NCI-H2196 treated with DMSO at 0.1 percent for 48 hours (cell line): ENCODE data around the gene SEC61A1.

ENCODE experiments used
- DNase-seq: peaks from one replicate; lab custom pipeline; 2025; ENCODE audit not compliant: unreplicated experiment; lab: John Stamatoyannopoulos, UW

The SEC61A1 gene

DNA sequence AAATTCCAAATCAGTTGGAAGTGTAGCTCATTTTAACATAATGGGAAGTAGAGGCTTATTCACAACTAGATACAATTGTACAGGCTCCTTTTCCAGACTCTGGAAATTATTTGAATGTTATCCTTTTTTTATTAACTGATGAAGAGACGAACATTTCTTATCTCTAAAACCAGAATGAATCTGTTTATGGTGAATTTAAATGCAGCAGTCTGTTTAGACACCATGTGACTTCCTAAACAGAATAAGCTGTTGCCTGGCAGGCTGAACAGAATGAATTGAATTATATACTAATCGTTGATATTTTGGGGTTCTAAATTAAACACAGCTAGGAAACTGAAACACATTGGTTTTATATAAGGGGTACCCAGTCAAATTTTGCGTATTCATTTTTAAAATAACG is 4.0 kb downstream of the SEC61A1 start:
- DNase-seq: no peak

- no peak for DNase-seq
These were observed 8.5 kb downstream of the SEC61A1 start for GRCh38 chr3:128060473-128061381.

DNA sequence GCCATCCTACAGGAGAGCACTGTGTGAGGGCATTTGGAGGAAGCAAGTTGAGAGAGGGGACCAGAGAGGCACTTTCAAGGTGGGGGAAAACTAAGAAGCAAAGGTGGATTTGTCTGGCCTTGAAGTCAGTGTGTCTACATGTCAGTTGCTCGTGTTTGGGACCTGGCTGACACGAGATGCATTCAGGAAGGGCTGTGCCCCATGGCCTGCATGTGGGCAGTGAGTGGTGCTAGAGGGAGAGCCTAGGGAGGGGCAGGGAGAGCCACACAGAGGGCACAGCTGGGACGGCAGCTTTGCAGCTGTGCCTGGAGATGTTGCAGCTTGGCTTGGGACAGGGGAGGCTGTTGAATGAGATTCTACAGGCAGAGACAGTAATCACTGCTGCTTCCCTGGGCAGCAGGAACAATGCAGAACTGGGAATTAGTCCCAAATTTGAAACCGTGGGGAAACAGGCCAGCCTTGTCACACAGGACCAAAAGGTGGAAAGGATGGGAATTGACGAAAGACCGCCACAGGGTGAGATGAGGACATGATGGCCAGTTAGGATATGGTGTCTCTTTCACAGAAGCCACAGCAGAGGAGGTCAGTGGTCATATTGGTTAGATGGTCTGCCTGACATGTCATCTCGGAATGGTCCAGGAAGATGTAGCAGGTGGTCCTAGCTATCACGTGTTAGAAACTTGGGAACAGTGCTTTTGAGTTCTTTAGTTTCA is 10.0 kb downstream of the SEC61A1 start:
- DNase-seq: no peak

DNA sequence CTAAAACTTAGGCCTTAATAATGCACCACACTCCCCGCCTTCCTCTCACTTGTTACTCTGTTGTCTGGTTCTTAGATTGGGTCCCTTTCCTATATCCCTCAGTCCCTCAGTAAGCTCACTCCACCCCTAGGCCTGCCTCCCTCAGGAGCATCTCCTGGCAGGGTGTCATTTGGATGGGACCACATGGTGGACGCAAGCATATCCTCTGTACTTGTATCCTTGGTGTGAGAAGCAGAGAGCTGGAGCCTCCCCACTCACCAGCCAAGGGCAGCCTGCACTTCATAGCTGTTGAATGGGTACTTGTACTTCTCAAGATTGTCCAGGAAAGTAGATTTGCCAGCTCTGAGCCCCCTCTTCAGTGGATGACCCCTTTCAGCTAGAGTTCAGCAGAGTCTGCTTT is 11.6 kb downstream of the SEC61A1 start:
- DNase-seq: no peak

DNA sequence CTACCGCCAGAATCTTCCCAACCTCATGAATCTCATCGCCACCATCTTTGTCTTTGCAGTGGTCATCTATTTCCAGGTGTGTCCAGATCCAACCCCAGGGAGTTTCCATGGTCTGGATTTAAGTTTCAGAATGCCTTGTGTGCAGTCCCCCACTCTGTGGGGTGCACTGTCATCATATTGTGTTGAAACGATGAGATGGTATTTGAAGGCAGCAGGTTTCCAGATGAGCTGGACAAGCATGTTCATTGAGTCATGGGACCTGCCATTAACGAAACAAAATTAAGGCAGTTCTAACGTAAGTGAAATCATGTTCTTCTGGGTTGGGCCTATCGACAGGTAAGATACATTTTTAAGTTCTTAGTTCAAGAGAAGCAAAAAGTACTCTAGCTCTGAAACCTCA is 12.7 kb downstream of the SEC61A1 start:
- no peak for DNase-seq

- DNase-seq: no peak
These were observed 13.9 kb downstream of the SEC61A1 start for GRCh38 chr3:128066114-128066513.

DNA sequence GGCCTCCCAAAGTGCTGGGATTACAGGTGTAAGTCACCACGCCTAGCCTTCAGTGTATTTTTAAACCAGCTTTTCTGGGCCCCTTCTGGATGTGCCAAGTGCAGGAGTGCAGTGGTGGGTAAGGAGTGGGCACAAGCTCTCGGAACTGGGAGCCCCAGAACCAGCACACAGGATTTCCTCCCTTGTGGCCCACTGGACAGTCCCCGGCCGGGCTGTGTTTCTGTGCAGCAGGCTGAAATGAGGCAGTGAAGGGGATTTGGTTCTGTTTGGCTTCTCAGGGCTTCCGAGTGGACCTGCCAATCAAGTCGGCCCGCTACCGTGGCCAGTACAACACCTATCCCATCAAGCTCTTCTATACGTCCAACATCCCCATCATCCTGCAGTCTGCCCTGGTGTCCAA is 14.4 kb downstream of the SEC61A1 start:
- no peak for DNase-seq

- no peak for DNase-seq
These were observed 15.3 kb downstream of the SEC61A1 start for GRCh38 chr3:128067489-128067888.

DNA sequence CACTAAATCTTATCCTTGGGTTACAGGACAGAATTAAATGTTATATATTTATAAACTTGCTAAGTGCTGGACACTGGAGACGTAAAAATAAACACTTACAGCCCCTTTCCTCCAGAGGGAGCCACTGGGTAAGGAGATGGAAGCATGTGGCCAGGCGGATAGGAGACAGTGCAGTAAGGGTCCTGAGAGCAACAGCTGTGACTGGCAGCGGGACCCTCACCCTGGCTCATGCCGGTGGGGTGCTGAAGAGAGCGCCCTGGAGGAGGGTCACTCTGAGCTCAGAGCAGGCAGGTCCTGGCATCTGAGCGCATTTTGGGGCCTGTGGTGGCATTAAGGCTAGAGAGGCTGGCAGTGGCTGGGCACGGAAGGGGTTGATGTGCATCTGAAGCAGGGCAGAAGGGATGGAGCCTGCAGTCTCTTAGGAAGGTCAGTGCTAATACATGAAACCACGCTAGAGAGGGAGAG is 16.0 kb downstream of the SEC61A1 start:
- DNase-seq: peak; percentile 32

GRCh38 chr3:128069271-128069670 is 17.0 kb downstream of the SEC61A1 start:
- no peak for DNase-seq

DNA sequence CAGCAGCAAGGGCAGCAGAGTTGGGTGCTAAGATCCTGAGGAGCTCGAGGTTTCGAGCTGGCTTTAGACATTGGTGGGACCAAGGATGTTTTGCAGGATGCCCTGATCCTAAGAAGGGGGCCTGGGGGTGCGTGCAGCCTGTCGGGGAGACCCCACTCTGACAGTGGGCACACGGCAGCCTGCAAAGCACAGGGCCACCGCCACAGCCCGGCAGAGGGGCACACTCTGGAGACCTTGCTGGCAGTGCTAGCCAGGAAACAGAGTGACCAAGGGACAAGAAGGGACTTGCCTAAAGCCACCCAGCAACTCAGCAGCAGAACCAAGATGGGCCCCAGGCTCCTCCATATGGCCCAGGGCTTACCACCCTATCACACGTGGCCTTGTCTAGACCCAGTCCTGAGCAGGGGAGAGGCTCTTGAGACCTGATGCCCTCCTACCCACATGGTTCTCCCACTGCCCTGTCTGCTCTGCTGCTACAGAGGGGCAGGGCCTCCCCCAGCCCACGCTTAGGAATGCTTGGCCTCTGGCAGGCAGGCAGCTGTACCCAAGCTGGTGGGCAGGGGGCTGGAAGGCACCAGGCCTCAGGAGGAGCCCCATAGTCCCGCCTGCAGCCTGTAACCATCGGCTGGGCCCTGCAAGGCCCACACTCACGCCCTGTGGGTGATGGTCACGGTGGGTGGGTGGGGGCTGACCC is 18.8 kb downstream of the SEC61A1 start:
- no peak for DNase-seq

DNA sequence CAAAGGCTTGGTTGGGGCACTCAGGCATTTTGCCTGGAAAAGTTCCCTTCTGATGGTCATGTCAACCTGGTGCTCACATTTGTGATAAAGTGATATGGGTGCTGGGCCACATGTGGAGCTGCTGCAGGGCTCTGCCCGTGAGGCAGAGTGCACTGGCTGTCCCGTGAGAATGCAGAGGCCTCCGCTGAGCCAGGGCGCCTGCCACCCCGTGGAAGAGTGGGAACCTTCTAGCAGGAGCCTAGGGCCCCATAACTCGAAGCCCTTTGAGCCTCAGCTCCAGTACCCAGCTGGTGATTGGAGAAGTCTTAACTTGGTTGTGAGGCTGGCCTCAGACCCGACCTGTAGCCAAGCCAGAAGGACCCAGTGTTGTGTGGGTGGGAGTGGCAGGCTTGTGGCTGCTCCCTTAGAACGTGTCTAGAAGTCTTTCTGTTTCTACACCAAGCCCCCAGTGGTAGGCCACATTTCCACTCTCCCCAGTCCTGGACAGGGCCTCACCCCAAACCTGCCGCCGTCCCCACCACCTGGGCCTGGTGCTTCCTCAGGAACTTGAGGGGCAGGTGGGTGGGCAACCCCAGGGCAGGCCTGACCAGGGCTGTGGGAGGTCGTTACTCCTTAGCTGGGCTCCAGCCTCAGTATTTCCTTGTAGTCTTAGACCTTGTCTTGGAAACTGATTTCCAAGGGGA is 19.7 kb downstream of the SEC61A1 start:
- DNase-seq: no peak

DNA sequence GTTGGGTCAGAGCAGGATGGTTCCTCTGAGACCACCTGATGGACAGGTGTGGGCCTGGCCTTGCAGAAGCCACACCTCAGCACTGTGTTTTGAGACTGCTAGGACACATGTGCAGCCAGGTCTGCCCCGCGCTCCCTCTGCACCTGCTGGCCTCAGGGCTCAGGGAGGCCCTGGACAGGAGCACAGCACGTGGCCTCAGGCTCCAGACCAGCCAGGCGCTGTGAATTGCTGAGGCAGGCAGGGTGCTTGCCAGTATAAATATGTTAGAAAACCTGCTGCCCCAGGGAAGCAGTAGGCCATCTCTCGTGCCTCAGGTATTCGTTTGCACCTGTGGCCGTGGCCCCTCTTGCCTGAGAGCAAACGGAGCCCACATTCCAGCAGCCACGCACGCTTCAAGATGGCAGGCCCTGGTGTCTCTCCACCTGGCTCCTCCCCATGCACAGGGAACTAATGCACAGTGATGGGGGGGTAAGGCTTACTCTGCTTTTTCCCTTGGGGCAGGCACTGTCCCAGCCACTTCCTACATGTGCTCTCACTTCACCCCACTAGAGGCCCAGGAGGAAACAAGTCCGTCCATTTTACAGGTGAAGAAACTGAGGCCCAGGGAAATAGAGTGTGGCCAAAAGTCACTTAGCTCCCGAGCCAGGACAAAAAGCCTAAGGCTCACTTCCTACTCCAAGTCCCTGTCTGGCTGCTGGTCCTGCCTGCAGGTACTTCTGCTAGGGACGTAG is 20.4 kb downstream of the SEC61A1 start:
- DNase-seq: no peak

DNA sequence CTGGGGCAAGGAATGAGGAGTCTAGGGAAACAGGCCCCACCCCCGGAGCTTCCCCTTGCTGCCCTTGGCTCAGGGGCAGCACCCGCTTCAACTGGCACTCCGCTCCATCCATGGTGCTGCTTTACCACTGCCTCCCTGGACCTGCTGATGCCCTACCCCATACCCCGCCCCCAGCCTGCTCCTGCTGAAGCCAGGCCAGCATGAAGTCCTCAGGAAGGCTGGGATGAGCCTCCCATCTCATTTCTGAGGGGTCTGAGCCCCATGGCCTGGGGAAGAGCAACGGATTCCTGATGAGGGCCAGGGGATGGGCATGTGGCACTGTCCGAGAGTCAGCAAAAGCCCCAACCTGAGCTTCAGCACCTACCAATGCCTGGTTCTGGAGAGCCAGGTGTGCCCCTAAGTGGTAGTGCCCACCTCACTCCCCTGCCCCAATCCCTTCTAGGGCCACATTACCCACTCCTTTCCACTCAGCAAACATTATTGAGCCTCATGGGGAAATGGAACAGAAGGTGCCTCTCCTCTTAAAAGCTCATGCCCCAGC is 21.0 kb downstream of the SEC61A1 start:
- no peak for DNase-seq

GRCh38 chr3:128073807-128074206 is 21.6 kb downstream of the SEC61A1 start:
- DNase-seq: no peak

GRCh38 chr3:128074851-128075521 is 22.7 kb downstream of the SEC61A1 start:
- peak; percentile 61 for DNase-seq

- peak; percentile 84 for DNase-seq
These were observed 23.6 kb downstream of the SEC61A1 start for GRCh38 chr3:128075522-128076482.

- no peak for DNase-seq
These were observed 24.4 kb downstream of the SEC61A1 start for GRCh38 chr3:128076483-128077201.
